Measurements from ENCODE around the gene PTPRN2. TPM values are rescaled to one million over a fixed set of nuclear protein-coding genes. Genes with fewer than 3 reads are reported as not detected.

The PTPRN2 gene
- total RNA-seq, 4 donors from 2014 or later, result 6.6 to 10.7 (median 8.2) TPM

DNA sequence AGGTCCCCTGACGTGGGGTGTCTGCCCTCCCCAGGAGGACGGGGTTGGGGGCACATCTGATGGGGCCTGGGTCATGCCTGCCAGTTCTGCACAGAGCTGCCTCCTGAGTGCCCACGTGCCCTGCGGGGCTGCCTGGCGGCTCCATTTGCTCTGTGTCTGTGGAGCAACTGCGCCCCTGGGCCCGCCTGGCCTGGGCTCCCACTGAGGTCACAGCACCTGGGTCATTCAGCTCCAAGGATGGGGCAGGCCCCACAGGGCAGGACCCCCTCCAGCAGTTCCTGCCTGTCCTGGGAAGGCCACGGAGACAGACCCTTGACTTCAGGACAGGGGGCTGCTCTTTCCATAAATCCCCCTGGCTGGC, 590.6 kb downstream of the PTPRN2 start:
- no peaks in the 10 kb centered on the region for H3K36me3 ChIP-seq
- H3K9me3 ChIP-seq, result peaks cover 0 to 13% (median 0%) of the 10 kb centered on the region in 4 donors
- H3K4me3 ChIP-seq, result no peak overlapping the region
- TF ChIP-seq, protein P1, sequence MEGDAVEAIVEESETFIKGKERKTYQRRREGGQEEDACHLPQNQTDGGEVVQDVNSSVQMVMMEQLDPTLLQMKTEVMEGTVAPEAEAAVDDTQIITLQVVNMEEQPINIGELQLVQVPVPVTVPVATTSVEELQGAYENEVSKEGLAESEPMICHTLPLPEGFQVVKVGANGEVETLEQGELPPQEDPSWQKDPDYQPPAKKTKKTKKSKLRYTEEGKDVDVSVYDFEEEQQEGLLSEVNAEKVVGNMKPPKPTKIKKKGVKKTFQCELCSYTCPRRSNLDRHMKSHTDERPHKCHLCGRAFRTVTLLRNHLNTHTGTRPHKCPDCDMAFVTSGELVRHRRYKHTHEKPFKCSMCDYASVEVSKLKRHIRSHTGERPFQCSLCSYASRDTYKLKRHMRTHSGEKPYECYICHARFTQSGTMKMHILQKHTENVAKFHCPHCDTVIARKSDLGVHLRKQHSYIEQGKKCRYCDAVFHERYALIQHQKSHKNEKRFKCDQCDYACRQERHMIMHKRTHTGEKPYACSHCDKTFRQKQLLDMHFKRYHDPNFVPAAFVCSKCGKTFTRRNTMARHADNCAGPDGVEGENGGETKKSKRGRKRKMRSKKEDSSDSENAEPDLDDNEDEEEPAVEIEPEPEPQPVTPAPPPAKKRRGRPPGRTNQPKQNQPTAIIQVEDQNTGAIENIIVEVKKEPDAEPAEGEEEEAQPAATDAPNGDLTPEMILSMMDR (IDR thresholded peaks at IDR 0.05), result no peak
- no peak for TF ChIP-seq EP300 (IDR thresholded peaks at IDR 0.05)
- TF ChIP-seq POLR2A (IDR thresholded peaks at IDR 0.05), result no peak
- no peaks in the 10 kb centered on the region for H3K4me1 ChIP-seq
- no peaks in the 10 kb centered on the region for H3K27me3 ChIP-seq
- no peak for DNase-seq (ENCODE audit: low spot score in 2 of 2)
- 76 to 82% methylated on average over 5 to 7 of the region's 8 CpGs for WGBS, 2 donors
- no peak overlapping the region for H3K27ac ChIP-seq

GRCh38 chr7:157996359-157997079, 591.1 kb downstream of the PTPRN2 start:
- DNase-seq (ENCODE audit: low spot score in 2 of 2), result no peak
- TF ChIP-seq, protein P1 (IDR thresholded peaks at IDR 0.05), result no peak
- TF ChIP-seq EP300 (IDR thresholded peaks at IDR 0.05) (no peak), POLR2A (IDR thresholded peaks at IDR 0.05) (no peak)
- no peaks in the 10 kb centered on the region for H3K36me3 ChIP-seq
- no peak overlapping the region for H3K4me3 ChIP-seq
- peaks cover 0 to 13% (median 0%) of the 10 kb centered on the region in 4 donors for H3K9me3 ChIP-seq
- no peaks in the 10 kb centered on the region for H3K27me3 ChIP-seq
- WGBS, 2 donors, result 54 to 61% methylated on average over 13 to 16 of the region's 16 CpGs
- no peaks in the 10 kb centered on the region for H3K4me1 ChIP-seq
- no peak overlapping the region for H3K27ac ChIP-seq

DNA sequence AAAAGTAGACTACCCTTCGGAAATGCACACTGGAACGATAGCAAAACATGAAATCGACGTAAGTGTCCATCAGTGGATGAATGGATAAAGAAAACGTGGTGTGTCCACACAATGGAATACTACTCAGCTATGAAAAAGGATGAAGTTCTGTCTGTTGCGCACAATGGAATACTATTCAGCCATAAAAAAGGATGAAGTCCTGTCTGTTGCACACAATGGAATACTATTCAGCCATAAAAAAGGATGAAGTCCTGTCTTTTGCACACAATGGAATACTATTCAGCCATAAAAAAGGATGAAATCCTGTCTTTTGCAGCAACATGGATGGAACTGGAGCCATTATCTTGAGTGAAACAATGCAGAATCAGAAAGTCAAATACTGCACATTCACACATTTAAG, 591.8 kb downstream of the PTPRN2 start:
- H3K36me3 ChIP-seq, result no peaks in the 10 kb centered on the region
- H3K27ac ChIP-seq, result no peak overlapping the region
- WGBS, 2 donors, result 96 to 98% methylated on average over 6 of the region's 6 CpGs

DNA sequence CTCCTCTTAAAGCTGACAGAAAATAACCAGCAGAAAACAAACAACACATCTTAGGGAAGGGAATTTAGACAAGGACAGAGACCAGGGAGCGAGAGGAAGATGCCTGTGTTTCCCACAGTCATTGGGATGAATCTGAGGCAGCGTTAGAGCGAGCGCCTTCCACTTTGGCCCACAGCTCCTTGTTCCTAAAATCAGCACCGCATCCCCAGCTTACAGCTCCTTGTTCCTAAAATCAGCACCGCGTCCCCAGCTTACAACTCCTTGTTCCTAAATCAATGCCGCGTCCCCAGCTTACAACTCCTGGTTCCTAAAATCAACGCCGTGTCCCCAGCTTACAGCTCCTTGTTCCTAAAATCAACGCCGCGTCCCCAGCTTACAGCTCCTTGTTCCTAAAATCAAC, 593.3 kb downstream of the PTPRN2 start:
- no peak for DNase-seq (ENCODE audit: low spot score in 2 of 2)
- WGBS, 2 donors, result 78 to 84% methylated on average over 14 of the region's 14 CpGs
- Histone ChIP-seq H3K4me3 (no peak overlapping the region), H3K36me3 (no peaks in the 10 kb centered on the region), H3K4me1 (no peaks in the 10 kb centered on the region), H3K9me3 (peaks cover 0 to 13% (median 0%) of the 10 kb centered on the region in 4 donors), H3K27me3 (no peaks in the 10 kb centered on the region), H3K27ac (no peak overlapping the region)
- TF ChIP-seq EP300 (IDR thresholded peaks at IDR 0.05) (no peak), POLR2A (IDR thresholded peaks at IDR 0.05) (no peak)
- TF ChIP-seq, protein P1 (IDR thresholded peaks at IDR 0.05), result no peak

More for the DNA sequence above, 591.8 kb downstream of the PTPRN2 start:
- H3K27me3 ChIP-seq, result no peaks in the 10 kb centered on the region
- DNase-seq (ENCODE audit: low spot score in 2 of 2), result no peak
- TF ChIP-seq, protein P1 (IDR thresholded peaks at IDR 0.05), result no peak
- TF ChIP-seq EP300 (IDR thresholded peaks at IDR 0.05) (no peak), POLR2A (IDR thresholded peaks at IDR 0.05) (no peak)
- peaks cover 0 to 13% (median 0%) of the 10 kb centered on the region in 4 donors for H3K9me3 ChIP-seq
- H3K4me3 ChIP-seq, result no peak overlapping the region
- no peaks in the 10 kb centered on the region for H3K4me1 ChIP-seq

DNA sequence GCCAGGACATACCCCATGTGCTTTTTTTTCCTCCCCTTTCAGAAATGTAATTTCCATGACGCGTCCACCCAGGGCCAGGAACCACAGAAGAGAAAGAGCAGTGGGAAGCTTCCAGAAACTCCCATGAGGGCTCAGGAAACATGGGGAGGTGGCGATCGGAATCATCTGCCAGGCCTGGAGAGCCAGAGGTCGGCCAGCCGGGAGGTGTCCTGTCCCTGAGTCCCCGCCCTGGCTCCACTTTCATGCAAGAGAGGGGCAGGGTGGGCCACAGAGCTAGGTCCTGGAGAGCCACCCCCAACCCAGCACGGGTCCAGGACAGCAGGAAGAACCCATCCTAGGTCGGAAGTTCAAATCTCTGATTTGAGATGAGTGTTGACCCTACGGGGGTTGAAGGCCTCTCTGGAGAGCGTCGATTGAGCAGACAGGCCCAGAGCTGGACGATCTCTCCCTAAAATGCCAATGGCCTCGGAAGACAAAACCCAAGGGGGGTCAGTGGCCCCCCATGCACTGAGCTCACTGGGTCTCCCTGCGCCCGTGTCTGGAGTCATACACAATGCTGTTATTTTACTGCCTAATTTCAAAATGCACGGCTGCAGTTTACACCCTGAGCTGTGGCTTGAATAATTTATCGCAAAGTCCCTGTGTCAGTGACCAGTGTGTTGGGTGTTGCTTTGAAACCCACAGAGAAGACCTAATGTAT, 594.1 kb downstream of the PTPRN2 start:
- Histone ChIP-seq H3K27me3 (no peaks in the 10 kb centered on the region), H3K36me3 (no peaks in the 10 kb centered on the region), H3K4me1 (no peaks in the 10 kb centered on the region), H3K4me3 (no peak overlapping the region), H3K9me3 (peaks cover 0 to 13% (median 0%) of the 10 kb centered on the region in 4 donors), H3K27ac (no peak overlapping the region)
- no peak for TF ChIP-seq EP300 (IDR thresholded peaks at IDR 0.05)
- TF ChIP-seq POLR2A (IDR thresholded peaks at IDR 0.05), result no peak
- TF ChIP-seq, protein P1 (IDR thresholded peaks at IDR 0.05), result no peak
- 73 to 77% methylated on average over 18 of the region's 18 CpGs for WGBS, 2 donors
- DNase-seq (ENCODE audit: low spot score in 2 of 2), result no peak
